ENCODE measurements around the gene ROBO1.
A peak's percentile ranks its signal among the peaks of the same experiment; 100 is the strongest.
"Not testable (repeated sequence)": the region's sequence is repeated elsewhere in the genome, so short reads cannot be mapped to it uniquely, and the experiment has no call there.

Gene ROBO1

GRCh38 chr3:78764634-78765033, 1003.2 kb downstream of the ROBO1 start:
- CTCF ChIA-PET, result no interaction called here
- POLR2A ChIA-PET, result no interaction called here
- TF ChIP-seq LEF1 (IDR thresholded peaks at IDR 0.05; ENCODE audit: borderline replicate concordance) (no peak), SP1 (IDR thresholded peaks at IDR 0.05) (no peak), SUZ12 (IDR thresholded peaks at IDR 0.05) (no peak), TARDBP (IDR thresholded peaks at IDR 0.05) (no peak), BHLHE40 (IDR thresholded peaks at IDR 0.05; ENCODE audit: borderline replicate concordance) (no peak), PKNOX1 (IDR thresholded peaks at IDR 0.05) (peak; percentile 84), CTBP1 (IDR thresholded peaks at IDR 0.05; ENCODE audit: borderline replicate concordance) (no peak)
- DNase-seq (ENCODE audit: extremely low spot score), result no peak

GRCh38 chr3:78762121-78762520, 1005.7 kb downstream of the ROBO1 start:
- ChIA-PET CTCF (no interaction called here), POLR2A (no interaction called here)
- no peak for TF ChIP-seq L3MBTL2 (conservative IDR thresholded peaks at IDR 0.05)
- TF ChIP-seq SUZ12 (IDR thresholded peaks at IDR 0.05), result no peak
- TF ChIP-seq ARNT (IDR thresholded peaks at IDR 0.05), result no peak
- TF ChIP-seq ZNF384 (IDR thresholded peaks at IDR 0.05), result no peak
- TF ChIP-seq PKNOX1 (IDR thresholded peaks at IDR 0.05), result no peak
- no peak for TF ChIP-seq TARDBP (IDR thresholded peaks at IDR 0.05)
- TF ChIP-seq LEF1 (IDR thresholded peaks at IDR 0.05; ENCODE audit: borderline replicate concordance), result no peak
- TF ChIP-seq BHLHE40 (IDR thresholded peaks at IDR 0.05; ENCODE audit: borderline replicate concordance), result no peak
- TF ChIP-seq FOXM1 (IDR thresholded peaks at IDR 0.05; ENCODE audit: borderline replicate concordance), result no peak
- TF ChIP-seq FOXK2 (IDR thresholded peaks at IDR 0.05), result no peak
- no peak for TF ChIP-seq ELF4 (IDR thresholded peaks at IDR 0.05)
- TF ChIP-seq SP1 (IDR thresholded peaks at IDR 0.05), result no peak
- TF ChIP-seq HDGF (IDR thresholded peaks at IDR 0.05; ENCODE audit: borderline replicate concordance), result no peak
- no peak for TF ChIP-seq FOXA1 (IDR thresholded peaks at IDR 0.05)
- TF ChIP-seq CTBP1 (IDR thresholded peaks at IDR 0.05; ENCODE audit: borderline replicate concordance), result no peak
- no peak for TF ChIP-seq NFRKB (IDR thresholded peaks at IDR 0.05)
- DNase-seq (ENCODE audit: extremely low spot score), result no peak

- CTCF ChIA-PET, result no interaction called here
- TF ChIP-seq HDGF (IDR thresholded peaks at IDR 0.05; ENCODE audit: borderline replicate concordance) (no peak), FOXM1 (IDR thresholded peaks at IDR 0.05; ENCODE audit: borderline replicate concordance) (no peak), CTBP1 (IDR thresholded peaks at IDR 0.05; ENCODE audit: borderline replicate concordance) (no peak), ELF4 (IDR thresholded peaks at IDR 0.05) (no peak), L3MBTL2 (conservative IDR thresholded peaks at IDR 0.05) (no peak), TARDBP (IDR thresholded peaks at IDR 0.05) (no peak)
- POLR2A ChIA-PET, result no interaction called here
- DNase-seq (ENCODE audit: extremely low spot score), result no peak
Measured at GRCh38 chr3:78761126-78761525, 1006.7 kb downstream of the ROBO1 start.

- no peak for DNase-seq (ENCODE audit: extremely low spot score)
- CTCF ChIA-PET, result interaction anchor here (0.6 kb wide), 1 partner anchor 1410 kb away, joined by 3 read pairs; no protein-coding TSS in a partner anchor
- POLR2A ChIA-PET, result no interaction called here
- TF ChIP-seq FOXA1 (IDR thresholded peaks at IDR 0.05) (no peak), PKNOX1 (IDR thresholded peaks at IDR 0.05) (peak; percentile 83)
Measured at GRCh38 chr3:78757731-78758130, 1010.1 kb downstream of the ROBO1 start.

GRCh38 chr3:78754066-78754743, 1013.6 kb downstream of the ROBO1 start:
- ChIA-PET POLR2A (no interaction called here), CTCF (interaction anchor here (0.6 kb wide), 1 partner anchor 1434 kb away, joined by 3 read pairs; no protein-coding TSS in a partner anchor)
- DNase-seq (ENCODE audit: extremely low spot score), result no peak
- TF ChIP-seq ARNT (IDR thresholded peaks at IDR 0.05) (no peak), SUZ12 (IDR thresholded peaks at IDR 0.05) (no peak), ZNF384 (IDR thresholded peaks at IDR 0.05) (no peak), SP1 (IDR thresholded peaks at IDR 0.05) (no peak), L3MBTL2 (conservative IDR thresholded peaks at IDR 0.05) (no peak), FOXM1 (IDR thresholded peaks at IDR 0.05; ENCODE audit: borderline replicate concordance) (no peak), BHLHE40 (IDR thresholded peaks at IDR 0.05; ENCODE audit: borderline replicate concordance) (no peak), HDGF (IDR thresholded peaks at IDR 0.05; ENCODE audit: borderline replicate concordance) (no peak), CTBP1 (IDR thresholded peaks at IDR 0.05; ENCODE audit: borderline replicate concordance) (no peak), PKNOX1 (IDR thresholded peaks at IDR 0.05) (no peak), TARDBP (IDR thresholded peaks at IDR 0.05) (no peak), FOXA1 (IDR thresholded peaks at IDR 0.05) (no peak), FOXK2 (IDR thresholded peaks at IDR 0.05) (no peak), NFRKB (IDR thresholded peaks at IDR 0.05) (no peak), LEF1 (IDR thresholded peaks at IDR 0.05; ENCODE audit: borderline replicate concordance) (no peak)

- ChIA-PET CTCF (no interaction called here), POLR2A (no interaction called here)
- no peak for TF ChIP-seq TARDBP (IDR thresholded peaks at IDR 0.05)
- no peak for TF ChIP-seq FOXM1 (IDR thresholded peaks at IDR 0.05; ENCODE audit: borderline replicate concordance)
- no peak for TF ChIP-seq SUZ12 (IDR thresholded peaks at IDR 0.05)
- no peak for TF ChIP-seq L3MBTL2 (conservative IDR thresholded peaks at IDR 0.05)
- TF ChIP-seq SP1 (IDR thresholded peaks at IDR 0.05), result no peak
- no peak for DNase-seq (ENCODE audit: extremely low spot score)
Measured at GRCh38 chr3:78751266-78751665, 1016.5 kb downstream of the ROBO1 start.

- POLR2A ChIA-PET, CTCF ChIA-PET: not testable (repeated sequence)
Measured at GRCh38 chr3:78750291-78750690, 1017.5 kb downstream of the ROBO1 start.

More at GRCh38 chr3:78750291-78750690, 1017.5 kb downstream of the ROBO1 start:
- DNase-seq (ENCODE audit: extremely low spot score), result not testable (repeated sequence)
